K562 (cell line): ENCODE results near the gene TMEM63A.

Source experiments
- PHB ChIP-seq: fragments of 250-450 bp; sonication (Bioruptor Pico); IDR thresholded peaks from 2 replicates; pipeline ENCODE4 v1.5.0; 2021
- POLR2A ChIP-seq: fragments of 450-650 bp; conservative IDR thresholded peaks from 2 replicates; pipeline ENCODE4 v1.6.1; 2016
- PTRF ChIP-seq: fragments of 450-650 bp; IDR thresholded peaks from 2 replicates; pipeline ENCODE4 v1.6.1; 2016; ENCODE audit warnings: mild to moderate bottlenecking, missing genetic modification characterization, missing compliant biosample characterization
- ZNF668 ChIP-seq: fragments of 250-450 bp; sonication (Bioruptor Pico); IDR thresholded peaks from 2 replicates; pipeline ENCODE4 v1.8.0; 2022; ENCODE audit warnings: mild to moderate bottlenecking, inconsistent platforms
- ZNF766 ChIP-seq: fragments of 200-800 bp; sonication (Bioruptor generic); conservative IDR thresholded peaks from 2 replicates; pipeline ENCODE4 v1.6.1; 2016; ENCODE audit warnings: missing genetic modification characterization, missing compliant biosample characterization
- TF ChIP-seq, protein P1 (sequence below), 3 experiments: IDR thresholded peaks in 2 of 3; conservative IDR thresholded peaks in 1 of 3; 2 replicates each; pipeline ENCODE4 v1.5.1; 2011 to 2012; ENCODE audit warnings: low read length in 3 of 3, mild to moderate bottlenecking in 3 of 3, control low read depth in 2 of 3, improper control_type of control experiment in 1 of 3, inconsistent platforms in 1 of 3, low read depth in 1 of 3, mixed read lengths in 1 of 3, moderate library complexity in 1 of 3; ENCODE audit not compliant: insufficient read depth in 2 of 3
- TF ChIP-seq, protein P2 (sequence below): fragments of 450-650 bp; formaldehyde crosslinking; IDR thresholded peaks from 2 replicates; pipeline ENCODE4 v1.4.0; 2022; ENCODE audit warnings: mild to moderate bottlenecking, moderate library complexity

DNA sequence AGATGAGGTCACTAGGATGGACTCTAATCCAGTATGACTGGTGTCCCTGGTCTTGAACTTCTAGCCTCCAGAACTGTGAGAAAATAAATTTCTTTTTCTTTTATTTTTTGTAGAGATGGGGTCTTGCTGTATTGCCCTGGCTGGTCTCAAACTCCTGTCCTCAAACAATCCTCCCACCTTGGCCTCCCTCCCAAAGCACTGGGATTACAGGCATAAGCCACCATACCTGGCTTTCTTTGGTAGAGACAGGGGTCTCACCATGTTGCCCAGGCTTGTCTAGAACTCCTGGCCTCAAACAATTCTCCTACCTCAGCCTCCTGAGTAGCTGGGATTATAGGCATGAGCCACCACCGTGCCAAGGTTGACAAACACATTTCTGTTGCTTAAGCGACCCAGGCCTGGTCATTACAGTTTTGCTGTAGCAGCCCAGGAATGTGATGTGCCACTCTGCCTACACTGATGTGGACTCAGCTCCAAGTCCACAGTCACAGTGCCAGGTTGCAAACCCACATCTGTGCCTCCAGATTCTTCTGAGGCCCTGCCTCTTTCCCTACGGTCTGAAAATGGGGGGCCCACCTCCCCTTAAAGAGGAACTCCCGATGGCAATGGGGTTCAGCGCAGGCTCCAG lies 25.9 kb upstream of the TMEM63A start:
- TF ChIP-seq, protein P1, sequence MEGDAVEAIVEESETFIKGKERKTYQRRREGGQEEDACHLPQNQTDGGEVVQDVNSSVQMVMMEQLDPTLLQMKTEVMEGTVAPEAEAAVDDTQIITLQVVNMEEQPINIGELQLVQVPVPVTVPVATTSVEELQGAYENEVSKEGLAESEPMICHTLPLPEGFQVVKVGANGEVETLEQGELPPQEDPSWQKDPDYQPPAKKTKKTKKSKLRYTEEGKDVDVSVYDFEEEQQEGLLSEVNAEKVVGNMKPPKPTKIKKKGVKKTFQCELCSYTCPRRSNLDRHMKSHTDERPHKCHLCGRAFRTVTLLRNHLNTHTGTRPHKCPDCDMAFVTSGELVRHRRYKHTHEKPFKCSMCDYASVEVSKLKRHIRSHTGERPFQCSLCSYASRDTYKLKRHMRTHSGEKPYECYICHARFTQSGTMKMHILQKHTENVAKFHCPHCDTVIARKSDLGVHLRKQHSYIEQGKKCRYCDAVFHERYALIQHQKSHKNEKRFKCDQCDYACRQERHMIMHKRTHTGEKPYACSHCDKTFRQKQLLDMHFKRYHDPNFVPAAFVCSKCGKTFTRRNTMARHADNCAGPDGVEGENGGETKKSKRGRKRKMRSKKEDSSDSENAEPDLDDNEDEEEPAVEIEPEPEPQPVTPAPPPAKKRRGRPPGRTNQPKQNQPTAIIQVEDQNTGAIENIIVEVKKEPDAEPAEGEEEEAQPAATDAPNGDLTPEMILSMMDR (IDR thresholded peaks at IDR 0.05 in 2 of 3, conservative IDR thresholded peaks at IDR 0.05 in 1 of 3; ENCODE audit: insufficient read depth in 2 of 3, low read depth in 1 of 3, low read length in 3 of 3): no peak
- TF ChIP-seq POLR2A (no peak), ZNF766 (no peak), PHB (CRISPR knock-in tag) (no peak), PTRF (tag) (no peak), ZNF668 (CRISPR knock-in tag) (no peak)
- TF ChIP-seq, protein P2, sequence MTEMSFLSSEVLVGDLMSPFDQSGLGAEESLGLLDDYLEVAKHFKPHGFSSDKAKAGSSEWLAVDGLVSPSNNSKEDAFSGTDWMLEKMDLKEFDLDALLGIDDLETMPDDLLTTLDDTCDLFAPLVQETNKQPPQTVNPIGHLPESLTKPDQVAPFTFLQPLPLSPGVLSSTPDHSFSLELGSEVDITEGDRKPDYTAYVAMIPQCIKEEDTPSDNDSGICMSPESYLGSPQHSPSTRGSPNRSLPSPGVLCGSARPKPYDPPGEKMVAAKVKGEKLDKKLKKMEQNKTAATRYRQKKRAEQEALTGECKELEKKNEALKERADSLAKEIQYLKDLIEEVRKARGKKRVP: no peak
